ENCODE results near the gene CLK3. TPM values are rescaled to one million over a fixed set of nuclear protein-coding genes. Genes with fewer than 3 reads are reported as not detected.

The CLK3 gene
- total RNA-seq, 1 experiment from 2014 or later: 56.2 TPM

GRCh38 chr15:74616996-74617395, 1.4 kb downstream of the CLK3 start:
- DNase-seq: no peak
- intact Hi-C loops (cut with micrococcal nuclease): loop anchor here (2.0 to 5.0 kb wide), 2 partner anchors 156 to 245 kb away; partner anchors contain the start of gene UBL7
- Histone ChIP-seq H3K27me3 (ENCODE audit: low read length) (no peaks in the 10 kb centered on the region), H3K9ac (ENCODE audit: low read length) (peak overlapping the region; percentile 98), H3F3A (ENCODE audit: low read length, unreplicated experiment) (no peaks in the 10 kb centered on the region), H3K79me2 (ENCODE audit: low read length) (peaks cover 69% of the 10 kb centered on the region), H3K9me3 (ENCODE audit: low read length) (no peaks in the 10 kb centered on the region), H3K27ac (ENCODE audit: low read length) (no peak overlapping the region), H4K20me1 (ENCODE audit: low read length) (peaks cover 35% of the 10 kb centered on the region), H3K4me3 (ENCODE audit: low read length) (peak overlapping the region; percentile 100), H3K9me2 (replicated peaks; ENCODE audit: low read length) (no peaks in the 10 kb centered on the region), H3K4me2 (ENCODE audit: low read length) (peak overlapping the region; percentile 99), H2AFZ (ENCODE audit: low read length) (no peak overlapping the region), H3K36me3 (ENCODE audit: low read depth, low read length) (peaks cover 27% of the 10 kb centered on the region), H3K4me1 (ENCODE audit: insufficient read depth, low read length) (peaks cover 16% of the 10 kb centered on the region)
- no peak for ATAC-seq
- POLR2A ChIA-PET (ENCODE audit: unreplicated experiment): interaction anchor here (0.6 kb wide), 2 partner anchors 155 to 183 kb away, joined by 5 to 16 read pairs; no protein-coding TSS in a partner anchor
- CTCF ChIA-PET: interaction anchor here (0.6 kb wide), 1 partner anchor 18 kb away, joined by 4 read pairs; no protein-coding TSS in a partner anchor
- TF ChIP-seq EZH2phosphoT487 (IDR thresholded peaks at IDR 0.05; ENCODE audit: borderline replicate concordance, low read length) (no peak), CTCF (conservative IDR thresholded peaks at IDR 0.05; ENCODE audit: low read depth, low read length) (no peak), EZH2 (IDR thresholded peaks at IDR 0.05; ENCODE audit: low read length, unreplicated experiment) (no peak)
- no TSS peak for BruUV-seq (replicated peaks)

- Histone ChIP-seq H3K9ac (ENCODE audit: low read length) (no peak overlapping the region), H3K27me3 (ENCODE audit: low read length) (no peaks in the 10 kb centered on the region), H3K9me2 (replicated peaks; ENCODE audit: low read length) (no peaks in the 10 kb centered on the region), H3K27ac (ENCODE audit: low read length) (no peak overlapping the region), H2AFZ (ENCODE audit: low read length) (no peak overlapping the region), H3K4me3 (ENCODE audit: low read length) (no peak overlapping the region), H3F3A (ENCODE audit: low read length, unreplicated experiment) (no peaks in the 10 kb centered on the region), H3K9me3 (ENCODE audit: low read length) (no peaks in the 10 kb centered on the region), H3K79me2 (ENCODE audit: low read length) (peaks cover 76% of the 10 kb centered on the region), H4K20me1 (ENCODE audit: low read length) (peaks cover 44% of the 10 kb centered on the region), H3K36me3 (ENCODE audit: low read depth, low read length) (peaks cover 46% of the 10 kb centered on the region), H3K4me1 (ENCODE audit: insufficient read depth, low read length) (peaks cover 16% of the 10 kb centered on the region), H3K4me2 (ENCODE audit: low read length) (no peak overlapping the region)
- ChIA-PET CTCF (interaction anchor here (0.7 kb wide), 1 partner anchor 246 kb away, joined by 3 read pairs; no protein-coding TSS in a partner anchor), POLR2A (ENCODE audit: unreplicated experiment) (interaction anchor here (0.6 kb wide), 1 partner anchor 222 kb away, joined by 3 read pairs; no protein-coding TSS in a partner anchor)
- DNase-seq (no peak), ATAC-seq (no peak)
- no TSS peak for BruUV-seq (replicated peaks)
- TF ChIP-seq EZH2phosphoT487 (IDR thresholded peaks at IDR 0.05; ENCODE audit: borderline replicate concordance, low read length): no peak
- no peak for TF ChIP-seq CTCF (conservative IDR thresholded peaks at IDR 0.05; ENCODE audit: low read depth, low read length)
- no peak for TF ChIP-seq EZH2 (IDR thresholded peaks at IDR 0.05; ENCODE audit: low read length, unreplicated experiment)
- intact Hi-C loops (cut with micrococcal nuclease): loop anchor here (5.0 kb wide), 1 partner anchor 247 kb away; no protein-coding TSS in a partner anchor
These were observed 3.4 kb downstream of the CLK3 start for GRCh38 chr15:74618841-74619596.
